Measurements from ENCODE around the gene RALGPS1.

DNA sequence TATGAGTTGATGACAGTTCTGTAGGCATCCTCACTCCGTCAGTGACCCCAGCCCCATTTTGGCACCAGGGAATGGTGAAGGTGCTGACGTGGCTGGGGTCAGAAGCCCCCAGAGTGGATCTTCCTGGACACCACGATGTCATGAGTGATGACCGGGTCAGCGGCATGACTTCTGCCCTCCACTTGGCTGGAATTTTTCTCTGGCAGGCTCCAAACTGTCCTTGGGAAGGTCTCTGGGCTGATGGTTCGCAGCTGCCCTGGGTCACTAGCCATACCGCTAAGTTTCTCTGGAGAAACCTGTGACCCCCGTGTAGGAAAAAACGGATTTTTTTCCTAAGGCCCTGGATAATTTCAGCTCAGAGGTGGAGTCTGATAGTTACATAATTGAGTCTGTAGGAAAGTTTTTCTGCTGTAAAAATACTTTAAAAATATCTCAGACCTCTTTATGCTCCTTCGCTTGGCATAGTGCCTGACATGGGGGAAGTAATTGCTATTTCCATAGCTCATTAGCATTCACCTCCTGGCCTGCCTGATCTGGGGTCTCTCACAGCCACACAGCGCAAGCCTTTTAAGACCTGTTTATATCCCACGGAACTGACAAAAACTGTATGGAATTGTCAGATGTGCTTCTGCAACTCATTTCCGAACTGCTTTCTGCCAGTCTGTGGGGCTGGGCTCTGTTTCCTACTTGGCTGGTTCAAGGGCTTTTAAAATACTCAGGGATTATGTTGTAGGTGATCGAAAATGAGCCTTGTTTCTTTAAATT lies 138.7 kb downstream of the RALGPS1 start:
- no peak for TF ChIP-seq MTA1 (CRISPR knock-in tag; IDR thresholded peaks at IDR 0.05; ENCODE audit: borderline replicate concordance)
- no peak for TF ChIP-seq NCOR1 (IDR thresholded peaks at IDR 0.05; ENCODE audit: borderline replicate concordance, low read length)
- TF ChIP-seq, protein P1, sequence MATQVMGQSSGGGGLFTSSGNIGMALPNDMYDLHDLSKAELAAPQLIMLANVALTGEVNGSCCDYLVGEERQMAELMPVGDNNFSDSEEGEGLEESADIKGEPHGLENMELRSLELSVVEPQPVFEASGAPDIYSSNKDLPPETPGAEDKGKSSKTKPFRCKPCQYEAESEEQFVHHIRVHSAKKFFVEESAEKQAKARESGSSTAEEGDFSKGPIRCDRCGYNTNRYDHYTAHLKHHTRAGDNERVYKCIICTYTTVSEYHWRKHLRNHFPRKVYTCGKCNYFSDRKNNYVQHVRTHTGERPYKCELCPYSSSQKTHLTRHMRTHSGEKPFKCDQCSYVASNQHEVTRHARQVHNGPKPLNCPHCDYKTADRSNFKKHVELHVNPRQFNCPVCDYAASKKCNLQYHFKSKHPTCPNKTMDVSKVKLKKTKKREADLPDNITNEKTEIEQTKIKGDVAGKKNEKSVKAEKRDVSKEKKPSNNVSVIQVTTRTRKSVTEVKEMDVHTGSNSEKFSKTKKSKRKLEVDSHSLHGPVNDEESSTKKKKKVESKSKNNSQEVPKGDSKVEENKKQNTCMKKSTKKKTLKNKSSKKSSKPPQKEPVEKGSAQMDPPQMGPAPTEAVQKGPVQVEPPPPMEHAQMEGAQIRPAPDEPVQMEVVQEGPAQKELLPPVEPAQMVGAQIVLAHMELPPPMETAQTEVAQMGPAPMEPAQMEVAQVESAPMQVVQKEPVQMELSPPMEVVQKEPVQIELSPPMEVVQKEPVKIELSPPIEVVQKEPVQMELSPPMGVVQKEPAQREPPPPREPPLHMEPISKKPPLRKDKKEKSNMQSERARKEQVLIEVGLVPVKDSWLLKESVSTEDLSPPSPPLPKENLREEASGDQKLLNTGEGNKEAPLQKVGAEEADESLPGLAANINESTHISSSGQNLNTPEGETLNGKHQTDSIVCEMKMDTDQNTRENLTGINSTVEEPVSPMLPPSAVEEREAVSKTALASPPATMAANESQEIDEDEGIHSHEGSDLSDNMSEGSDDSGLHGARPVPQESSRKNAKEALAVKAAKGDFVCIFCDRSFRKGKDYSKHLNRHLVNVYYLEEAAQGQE (IDR thresholded peaks at IDR 0.05; ENCODE audit: borderline replicate concordance in 1 of 2, low read depth in 1 of 2, low read length in 2 of 2), result no peak
- no peak for TF ChIP-seq FOXO1 (CRISPR knock-in tag; IDR thresholded peaks at IDR 0.05)
- TF ChIP-seq, protein P2, sequence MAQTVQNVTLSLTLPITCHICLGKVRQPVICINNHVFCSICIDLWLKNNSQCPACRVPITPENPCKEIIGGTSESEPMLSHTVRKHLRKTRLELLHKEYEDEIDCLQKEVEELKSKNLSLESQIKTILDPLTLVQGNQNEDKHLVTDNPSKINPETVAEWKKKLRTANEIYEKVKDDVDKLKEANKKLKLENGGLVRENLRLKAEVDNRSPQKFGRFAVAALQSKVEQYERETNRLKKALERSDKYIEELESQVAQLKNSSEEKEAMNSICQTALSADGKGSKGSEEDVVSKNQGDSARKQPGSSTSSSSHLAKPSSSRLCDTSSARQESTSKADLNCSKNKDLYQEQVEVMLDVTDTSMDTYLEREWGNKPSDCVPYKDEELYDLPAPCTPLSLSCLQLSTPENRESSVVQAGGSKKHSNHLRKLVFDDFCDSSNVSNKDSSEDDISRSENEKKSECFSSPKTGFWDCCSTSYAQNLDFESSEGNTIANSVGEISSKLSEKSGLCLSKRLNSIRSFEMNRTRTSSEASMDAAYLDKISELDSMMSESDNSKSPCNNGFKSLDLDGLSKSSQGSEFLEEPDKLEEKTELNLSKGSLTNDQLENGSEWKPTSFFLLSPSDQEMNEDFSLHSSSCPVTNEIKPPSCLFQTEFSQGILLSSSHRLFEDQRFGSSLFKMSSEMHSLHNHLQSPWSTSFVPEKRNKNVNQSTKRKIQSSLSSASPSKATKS (CRISPR knock-in tag; IDR thresholded peaks at IDR 0.05), result no peak
- no peak for TF ChIP-seq EZH2 (conservative IDR thresholded peaks at IDR 0.05; ENCODE audit: low read depth, low read length)
- TF ChIP-seq ZFAT (CRISPR knock-in tag; conservative IDR thresholded peaks at IDR 0.05), result no peak
- TF ChIP-seq, protein P3, sequence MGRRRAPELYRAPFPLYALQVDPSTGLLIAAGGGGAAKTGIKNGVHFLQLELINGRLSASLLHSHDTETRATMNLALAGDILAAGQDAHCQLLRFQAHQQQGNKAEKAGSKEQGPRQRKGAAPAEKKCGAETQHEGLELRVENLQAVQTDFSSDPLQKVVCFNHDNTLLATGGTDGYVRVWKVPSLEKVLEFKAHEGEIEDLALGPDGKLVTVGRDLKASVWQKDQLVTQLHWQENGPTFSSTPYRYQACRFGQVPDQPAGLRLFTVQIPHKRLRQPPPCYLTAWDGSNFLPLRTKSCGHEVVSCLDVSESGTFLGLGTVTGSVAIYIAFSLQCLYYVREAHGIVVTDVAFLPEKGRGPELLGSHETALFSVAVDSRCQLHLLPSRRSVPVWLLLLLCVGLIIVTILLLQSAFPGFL (CRISPR knock-in tag; IDR thresholded peaks at IDR 0.05), result no peak
- TF ChIP-seq, protein P4, sequence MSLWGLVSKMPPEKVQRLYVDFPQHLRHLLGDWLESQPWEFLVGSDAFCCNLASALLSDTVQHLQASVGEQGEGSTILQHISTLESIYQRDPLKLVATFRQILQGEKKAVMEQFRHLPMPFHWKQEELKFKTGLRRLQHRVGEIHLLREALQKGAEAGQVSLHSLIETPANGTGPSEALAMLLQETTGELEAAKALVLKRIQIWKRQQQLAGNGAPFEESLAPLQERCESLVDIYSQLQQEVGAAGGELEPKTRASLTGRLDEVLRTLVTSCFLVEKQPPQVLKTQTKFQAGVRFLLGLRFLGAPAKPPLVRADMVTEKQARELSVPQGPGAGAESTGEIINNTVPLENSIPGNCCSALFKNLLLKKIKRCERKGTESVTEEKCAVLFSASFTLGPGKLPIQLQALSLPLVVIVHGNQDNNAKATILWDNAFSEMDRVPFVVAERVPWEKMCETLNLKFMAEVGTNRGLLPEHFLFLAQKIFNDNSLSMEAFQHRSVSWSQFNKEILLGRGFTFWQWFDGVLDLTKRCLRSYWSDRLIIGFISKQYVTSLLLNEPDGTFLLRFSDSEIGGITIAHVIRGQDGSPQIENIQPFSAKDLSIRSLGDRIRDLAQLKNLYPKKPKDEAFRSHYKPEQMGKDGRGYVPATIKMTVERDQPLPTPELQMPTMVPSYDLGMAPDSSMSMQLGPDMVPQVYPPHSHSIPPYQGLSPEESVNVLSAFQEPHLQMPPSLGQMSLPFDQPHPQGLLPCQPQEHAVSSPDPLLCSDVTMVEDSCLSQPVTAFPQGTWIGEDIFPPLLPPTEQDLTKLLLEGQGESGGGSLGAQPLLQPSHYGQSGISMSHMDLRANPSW (CRISPR knock-in tag; IDR thresholded peaks at IDR 0.05; ENCODE audit: borderline replicate concordance), result no peak
- TF ChIP-seq, protein P5, sequence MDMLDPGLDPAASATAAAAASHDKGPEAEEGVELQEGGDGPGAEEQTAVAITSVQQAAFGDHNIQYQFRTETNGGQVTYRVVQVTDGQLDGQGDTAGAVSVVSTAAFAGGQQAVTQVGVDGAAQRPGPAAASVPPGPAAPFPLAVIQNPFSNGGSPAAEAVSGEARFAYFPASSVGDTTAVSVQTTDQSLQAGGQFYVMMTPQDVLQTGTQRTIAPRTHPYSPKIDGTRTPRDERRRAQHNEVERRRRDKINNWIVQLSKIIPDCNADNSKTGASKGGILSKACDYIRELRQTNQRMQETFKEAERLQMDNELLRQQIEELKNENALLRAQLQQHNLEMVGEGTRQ (IDR thresholded peaks at IDR 0.05; ENCODE audit: low read depth, low read length), result no peak
- TF ChIP-seq, protein P5 (CRISPR knock-in tag; IDR thresholded peaks at IDR 0.05; ENCODE audit: borderline replicate concordance), result no peak
- no peak for TF ChIP-seq SMARCC2 (IDR thresholded peaks at IDR 0.05)
- no peak for TF ChIP-seq ZNF251 (CRISPR knock-in tag; IDR thresholded peaks at IDR 0.05)

Measured in HepG2 (cell line).